Natural killer cell (primary cell): Measurements from ENCODE around the gene GRIK5. TPM values are rescaled to one million over a fixed set of nuclear protein-coding genes. Genes with fewer than 3 reads are reported as not detected.

Experiments used
- ATAC-seq, 3 donors: fragments of 150-1000 bp in 2 of 3; fragments of 200-7000 bp in 1 of 3; cut with Tn5 transposase; 1 replicate in 1 of 3; 2 replicates in 2 of 3; pipeline ENCODE4 v1.10.0; 2021; ENCODE audit warnings: mild to moderate bottlenecking in 2 of 3, moderate library complexity in 2 of 3
- DNase-seq, 2 donors: peaks; one replicate each; pipeline versions ENCODE4 v3.0.0 to v3.0.0-alpha.2; 2013 to 2021; ENCODE audit warnings: mixed read lengths in 1 of 2
- H3K27ac ChIP-seq: one replicate; pipeline ENCODE4 v1.5.1; 2013; ENCODE audit warnings: mild to moderate bottlenecking, low read length
- H3K27me3 ChIP-seq: one replicate; pipeline ENCODE4 v1.6.1; 2013; ENCODE audit warnings: low read length; ENCODE audit not compliant: control insufficient read depth, insufficient read depth
- H3K36me3 ChIP-seq: one replicate; pipeline ENCODE4 v1.6.1; 2013; ENCODE audit warnings: low read length; ENCODE audit not compliant: control insufficient read depth, insufficient read depth
- H3K4me1 ChIP-seq: one replicate; pipeline ENCODE4 v1.6.1; 2013; ENCODE audit warnings: low read length; ENCODE audit not compliant: control insufficient read depth, insufficient read depth
- H3K4me3 ChIP-seq: one replicate; pipeline ENCODE4 v1.5.1; 2013; ENCODE audit warnings: low read length
- H3K9me3 ChIP-seq: one replicate; pipeline ENCODE4 v1.6.1; 2013; ENCODE audit warnings: low read length; ENCODE audit not compliant: control insufficient read depth, insufficient read depth
- H3K27ac Mint-ChIP-seq, 2 donors: one replicate each; pipeline ENCODE4 v1.8.0; 2022; ENCODE audit warnings: mild to moderate bottlenecking in 2 of 2, mixed read lengths in 2 of 2, moderate library complexity in 1 of 2
- H3K27me3 Mint-ChIP-seq, 2 donors: one replicate each; pipeline ENCODE4 v1.8.0; 2022; ENCODE audit warnings: low read depth in 2 of 2, mixed read lengths in 2 of 2
- H3K36me3 Mint-ChIP-seq: one replicate; pipeline ENCODE4 v1.8.0; 2022; ENCODE audit warnings: mixed read lengths
- H3K4me1 Mint-ChIP-seq, 2 donors: one replicate each; pipeline ENCODE4 v1.8.0; 2022; ENCODE audit warnings: mixed read lengths in 2 of 2
- H3K4me3 Mint-ChIP-seq: one replicate; pipeline ENCODE4 v1.8.0; 2022; ENCODE audit warnings: mild to moderate bottlenecking, moderate library complexity, mixed read lengths
- H3K9me3 Mint-ChIP-seq, 2 donors: one replicate each; pipeline ENCODE4 v1.8.0; 2022; ENCODE audit warnings: mixed read lengths in 2 of 2
- CTCF ChIP-seq: fragments of 200-600 bp; IDR thresholded peaks from one replicate; pipeline ENCODE4 v1.8.0; 2022; ENCODE audit warnings: antibody characterized with exemption
- WGBS: methylation state at CpG from one replicate; pipeline ENCODE4 v1.1.7; 2013; ENCODE audit warnings: missing lambda C conversion rate; ENCODE audit not compliant: insufficient coverage; 5-methylcytosine and 5-hydroxymethylcytosine counted together
- intact Hi-C: fragments of 100-400 bp; cut with micrococcal nuclease; formaldehyde crosslinking; loops from one replicate; pipeline ENCODE4 v1.14.2; 2022
- total RNA-seq, 4 donors: library from RNA; stranded (reverse); fragments of 120-200 nt in 1 of 4; gene quantifications; one replicate each; pipeline versions ENCODE4 v1.2.3 to v1.2.4, GENCODE V29; 2013 to 2022

The GRIK5 gene
- total RNA-seq, 3 donors from 2014 or later (not counting 1 experiment from before 2014, with no cell fraction given): 0.31 to 2.1 TPM; not detected in 1

GRCh38 chr19:41997121-41997850 is 72.7 kb downstream of the GRIK5 start:
- H3K4me3 ChIP-seq: no peak overlapping the region
- 1% methylated on average over 32 of the region's 35 CpGs for WGBS
- no peak for ATAC-seq
- intact Hi-C loops: no loop called here
- no peak overlapping the region for H3K27ac ChIP-seq
- TF ChIP-seq CTCF: no peak
- H3K27me3 Mint-ChIP-seq: peaks cover 48 to 59% of the 10 kb centered on the region in 2 donors
- H3K4me1 ChIP-seq: peaks cover 26% of the 10 kb centered on the region
- no peaks in the 10 kb centered on the region for H3K9me3 ChIP-seq
- H3K36me3 Mint-ChIP-seq: no peaks in the 10 kb centered on the region
- peaks cover 12 to 43% of the 10 kb centered on the region in 2 donors for H3K4me1 Mint-ChIP-seq
- H3K27ac Mint-ChIP-seq: no peak overlapping the region
- no peaks in the 10 kb centered on the region for H3K9me3 Mint-ChIP-seq
- no peaks in the 10 kb centered on the region for H3K36me3 ChIP-seq
- DNase-seq: peak; percentile 29 to 62
- peaks cover 23% of the 10 kb centered on the region for H3K27me3 ChIP-seq
- no peak overlapping the region for H3K4me3 Mint-ChIP-seq

- Histone ChIP-seq H3K4me3 (no peak overlapping the region), H3K36me3 (no peaks in the 10 kb centered on the region), H3K27ac (no peak overlapping the region), H3K9me3 (no peaks in the 10 kb centered on the region), H3K27me3 (peaks cover 23% of the 10 kb centered on the region), H3K4me1 (peaks cover 26% of the 10 kb centered on the region)
- peaks cover 12 to 43% of the 10 kb centered on the region in 2 donors for H3K4me1 Mint-ChIP-seq
- no peaks in the 10 kb centered on the region for H3K9me3 Mint-ChIP-seq
- 46% methylated on average over 10 of the region's 12 CpGs for WGBS
- no peak for DNase-seq
- H3K36me3 Mint-ChIP-seq: no peaks in the 10 kb centered on the region
- H3K27ac Mint-ChIP-seq: no peak overlapping the region
- intact Hi-C loops: no loop called here
- no peak overlapping the region for H3K4me3 Mint-ChIP-seq
- H3K27me3 Mint-ChIP-seq: peaks cover 37 to 51% of the 10 kb centered on the region in 2 donors
- no peak for ATAC-seq
- no peak for TF ChIP-seq CTCF
These were observed 73.8 kb downstream of the GRIK5 start for GRCh38 chr19:41995959-41996797.

GRCh38 chr19:41994994-41995958 is 74.7 kb downstream of the GRIK5 start:
- H3K27ac ChIP-seq: no peak overlapping the region
- Mint-ChIP-seq H3K36me3 (no peaks in the 10 kb centered on the region), H3K4me3 (peak overlapping the region; percentile 48), H3K27ac (peak overlapping the region in 1 of 2 donors; percentile 47), H3K27me3 (peaks cover 28 to 45% of the 10 kb centered on the region in 2 donors), H3K9me3 (no peaks in the 10 kb centered on the region), H3K4me1 (peaks cover 12 to 43% of the 10 kb centered on the region in 2 donors)
- H3K4me1 ChIP-seq: peaks cover 26% of the 10 kb centered on the region
- no peaks in the 10 kb centered on the region for H3K36me3 ChIP-seq
- no peak for TF ChIP-seq CTCF
- DNase-seq (peak in 1 of 2 donors; percentile 15), ATAC-seq (no peak)
- no peak overlapping the region for H3K4me3 ChIP-seq
- H3K9me3 ChIP-seq: no peaks in the 10 kb centered on the region
- intact Hi-C loops: no loop called here
- WGBS: 71% methylated on average over 19 of the region's 19 CpGs
- peaks cover 21% of the 10 kb centered on the region for H3K27me3 ChIP-seq
